CD4-positive, alpha-beta T cell treated with Interleukin-15 for 4 hours (primary cell): ENCODE results near the gene PCDHB6.
"Not testable (repeated sequence)": the region's sequence is repeated elsewhere in the genome, so short reads cannot be mapped to it uniquely, and the experiment has no call there.

ENCODE experiments used
- DNase-seq: peaks from one replicate; pipeline ENCODE4 v3.0.0-alpha.2; 2020; ENCODE audit warnings: low spot score

The PCDHB6 gene

GRCh38 chr5:141172381-141173204, 22.7 kb downstream of the PCDHB6 start, which contains the start of gene PCDHB7:
Gene PCDHB7 (plus strand): TSS chr5:141172644. CDS start chr5:141172836, 192 bp downstream.
- peak; percentile 15 for DNase-seq

GRCh38 chr5:141174291-141175104, 24.6 kb downstream of the PCDHB6 start:
- DNase-seq, result not testable (repeated sequence)

- no peak for DNase-seq
These were observed 26.1 kb downstream of the PCDHB6 start for GRCh38 chr5:141175933-141176332.

GRCh38 chr5:141177577-141178191, 27.8 kb downstream of the PCDHB6 start, which contains the start of gene PCDHB8:
Gene PCDHB8 (plus strand): TSS chr5:141177790. CDS start chr5:141178035, 245 bp downstream.
- not testable (repeated sequence) for DNase-seq

- not testable (repeated sequence) for DNase-seq
These were observed 29.5 kb downstream of the PCDHB6 start for GRCh38 chr5:141179371-141179770.

- DNase-seq, result not testable (repeated sequence)
These were observed 30.0 kb downstream of the PCDHB6 start for GRCh38 chr5:141179876-141180275.

- DNase-seq, result no peak
These were observed 30.5 kb downstream of the PCDHB6 start for GRCh38 chr5:141180313-141180712.

GRCh38 chr5:141182248-141182647, 32.4 kb downstream of the PCDHB6 start, which contains the start of gene PCDHB16:
Gene PCDHB16 (plus strand): TSS chr5:141182387. CDS start chr5:141182560, 173 bp downstream.
- DNase-seq, result no peak

GRCh38 chr5:141184117-141184855, 34.4 kb downstream of the PCDHB6 start:
- not testable (repeated sequence) for DNase-seq

GRCh38 chr5:141186897-141187512, 37.1 kb downstream of the PCDHB6 start, which contains the start of gene PCDHB9:
Gene PCDHB9 (plus strand): TSS chr5:141187161. CDS start chr5:141187319, 158 bp downstream.
- DNase-seq, result peak; percentile 14

- not testable (repeated sequence) for DNase-seq
These were observed 38.8 kb downstream of the PCDHB6 start for GRCh38 chr5:141188682-141189081.

GRCh38 chr5:141189131-141189530, 39.3 kb downstream of the PCDHB6 start:
- not testable (repeated sequence) for DNase-seq

GRCh38 chr5:141192110-141192725, 42.4 kb downstream of the PCDHB6 start, which contains the start of gene PCDHB10:
Gene PCDHB10 (plus strand): TSS chr5:141192353. CDS start chr5:141192553, 200 bp downstream.
- peak; percentile 7 for DNase-seq

GRCh38 chr5:141194332-141194731, 44.5 kb downstream of the PCDHB6 start:
- not testable (repeated sequence) for DNase-seq

- no peak for DNase-seq
These were observed 46.5 kb downstream of the PCDHB6 start for GRCh38 chr5:141196363-141196762.

GRCh38 chr5:141199359-141200235, 49.7 kb downstream of the PCDHB6 start, which contains the start of gene PCDHB11:
Gene PCDHB11 (plus strand): TSS chr5:141199627. CDS start chr5:141199775, 148 bp downstream.
- DNase-seq, result no peak

- DNase-seq, result not testable (repeated sequence)
These were observed 51.3 kb downstream of the PCDHB6 start for GRCh38 chr5:141201126-141201525.

GRCh38 chr5:141201646-141202045, 51.8 kb downstream of the PCDHB6 start:
- not testable (repeated sequence) for DNase-seq
